Chondrocyte (in vitro differentiated cells): ENCODE measurements around the gene PDXP. TPM values are rescaled to one million over a fixed set of nuclear protein-coding genes. Genes with fewer than 3 reads are reported as not detected.
"Not testable (repeated sequence)": the region's sequence is repeated elsewhere in the genome, so short reads cannot be mapped to it uniquely, and the experiment has no call there.

Source experiments
- DNase-seq: peaks from one replicate; pipeline ENCODE4 v3.0.0; 2021; ENCODE audit warnings: mixed read lengths, low spot score
- H3K27ac Mint-ChIP-seq: one replicate; pipeline ENCODE4 v1.8.0; 2021; ENCODE audit warnings: mild to moderate bottlenecking, moderate library complexity, mixed read lengths; ENCODE audit not compliant: unreplicated experiment
- H3K27me3 Mint-ChIP-seq: 2 replicates; pipeline ENCODE4 v1.8.0; 2021; ENCODE audit warnings: low read depth, mixed read lengths
- H3K36me3 Mint-ChIP-seq: 2 replicates; pipeline ENCODE4 v1.8.0; 2021; ENCODE audit warnings: low read depth, mixed read lengths
- H3K4me1 Mint-ChIP-seq: 2 replicates; pipeline ENCODE4 v1.8.0; 2021; ENCODE audit warnings: low read depth, mild to moderate bottlenecking, mixed read lengths
- H3K4me3 Mint-ChIP-seq: one replicate; pipeline ENCODE4 v1.8.0; 2021; ENCODE audit warnings: mild to moderate bottlenecking, moderate library complexity, mixed read lengths; ENCODE audit not compliant: unreplicated experiment
- H3K9me3 Mint-ChIP-seq: 2 replicates; pipeline ENCODE4 v1.8.0; 2021; ENCODE audit warnings: low read depth, mixed read lengths
- CTCF ChIP-seq: fragments of 200-600 bp; sonication (generic); IDR thresholded peaks from 2 replicates; pipeline ENCODE4 v1.5.0; 2021; ENCODE audit warnings: antibody characterized with exemption, mild to moderate bottlenecking, moderate library complexity
- total RNA-seq: library from RNA; stranded (reverse); gene quantifications from 3 replicates; pipeline ENCODE4 v1.2.1, GENCODE V29; 2021

PDXP gene
- total RNA-seq, 1 donor from 2014 or later: 14.8 TPM

- H3K4me3 Mint-ChIP-seq: no peak overlapping the region
- H3K27me3 Mint-ChIP-seq: no peaks in the 10 kb centered on the region
- no peak overlapping the region for H3K27ac Mint-ChIP-seq
- DNase-seq: no peak
- no peaks in the 10 kb centered on the region for H3K36me3 Mint-ChIP-seq
- TF ChIP-seq CTCF: no peak
- no peaks in the 10 kb centered on the region for H3K9me3 Mint-ChIP-seq
- peaks cover 14% of the 10 kb centered on the region for H3K4me1 Mint-ChIP-seq
Measured at GRCh38 chr22:37654563-37655251, 3.8 kb upstream of the PDXP start.

- no peaks in the 10 kb centered on the region for H3K9me3 Mint-ChIP-seq
- DNase-seq: no peak
- no peaks in the 10 kb centered on the region for H3K36me3 Mint-ChIP-seq
- H3K27ac Mint-ChIP-seq: no peak overlapping the region
- H3K27me3 Mint-ChIP-seq: no peaks in the 10 kb centered on the region
- TF ChIP-seq CTCF: no peak
- peaks cover 19% of the 10 kb centered on the region for H3K4me1 Mint-ChIP-seq
- H3K4me3 Mint-ChIP-seq: no peak overlapping the region
Measured at GRCh38 chr22:37655252-37655563, 3.3 kb upstream of the PDXP start.

GRCh38 chr22:37656583-37656982 lies 1.9 kb upstream of the PDXP start:
- H3K27ac Mint-ChIP-seq, H3K9me3 Mint-ChIP-seq, DNase-seq, H3K36me3 Mint-ChIP-seq, H3K27me3 Mint-ChIP-seq, H3K4me3 Mint-ChIP-seq: not testable (repeated sequence)
- H3K4me1 Mint-ChIP-seq: peaks cover 33% of the 10 kb centered on the region

GRCh38 chr22:37657590-37658132 lies 862 bp upstream of the PDXP start:
- H3K27me3 Mint-ChIP-seq: no peaks in the 10 kb centered on the region
- H3K4me1 Mint-ChIP-seq: peaks cover 40% of the 10 kb centered on the region
- H3K4me3 Mint-ChIP-seq: peak overlapping the region; percentile 81
- TF ChIP-seq CTCF: no peak
- no peak for DNase-seq
- H3K27ac Mint-ChIP-seq: peak overlapping the region; percentile 96
- H3K36me3 Mint-ChIP-seq: no peaks in the 10 kb centered on the region
- H3K9me3 Mint-ChIP-seq: no peaks in the 10 kb centered on the region

GRCh38 chr22:37659066-37659896 lies 758 bp downstream of the PDXP start:
- Mint-ChIP-seq H3K9me3 (no peaks in the 10 kb centered on the region), H3K4me1 (peaks cover 40% of the 10 kb centered on the region), H3K27me3 (no peaks in the 10 kb centered on the region), H3K36me3 (no peaks in the 10 kb centered on the region), H3K4me3 (peak overlapping the region; percentile 72), H3K27ac (no peak overlapping the region)
- no peak for TF ChIP-seq CTCF
- no peak for DNase-seq
